H9 (cell line): Measurements from ENCODE around the gene MFSD6. TPM values are rescaled to one million over a fixed set of nuclear protein-coding genes. Genes with fewer than 3 reads are reported as not detected.

Source experiments
- DNase-seq: peaks from one replicate; pipeline ENCODE4 v3.0.0-alpha.2; 2017
- H2AFZ ChIP-seq: one replicate; pipeline ENCODE4 v1.6.1; 2013; ENCODE audit warnings: mild to moderate bottlenecking, low read length, control low read depth, moderate library complexity
- H2AK5ac ChIP-seq: 2 replicates; pipeline ENCODE4 v1.6.1; 2013; ENCODE audit warnings: low read length, control low read depth, mixed read lengths; ENCODE audit not compliant: insufficient read length
- H2BK120ac ChIP-seq: one replicate; pipeline ENCODE4 v1.6.1; 2013; ENCODE audit warnings: low read depth, mild to moderate bottlenecking, low read length, control low read depth, inconsistent platforms; ENCODE audit not compliant: poor library complexity, severe bottlenecking
- H2BK12ac ChIP-seq: 2 replicates; pipeline ENCODE4 v1.6.1; 2013; ENCODE audit warnings: low read length, control low read depth, mixed read lengths, low read depth; ENCODE audit not compliant: insufficient read length
- H2BK15ac ChIP-seq: 2 replicates; pipeline ENCODE4 v1.6.1; 2013; ENCODE audit warnings: low read depth, low read length, control low read depth
- H2BK20ac ChIP-seq: one replicate; pipeline ENCODE4 v1.6.1; 2013; ENCODE audit warnings: low read depth, mild to moderate bottlenecking, low read length, control low read depth, inconsistent platforms; ENCODE audit not compliant: poor library complexity, severe bottlenecking
- H2BK5ac ChIP-seq: 2 replicates; pipeline ENCODE4 v1.6.1; 2013; ENCODE audit warnings: low read length, control low read depth, mixed read lengths; ENCODE audit not compliant: insufficient read length
- H3K14ac ChIP-seq: 2 replicates; pipeline ENCODE4 v1.6.1; 2013; ENCODE audit warnings: low read length, control low read depth; ENCODE audit not compliant: insufficient read depth
- H3K18ac ChIP-seq: 2 replicates; pipeline ENCODE4 v1.6.1; 2013; ENCODE audit warnings: low read depth, mild to moderate bottlenecking, mixed read lengths, low read length, control low read depth; ENCODE audit not compliant: insufficient read length
- H3K23ac ChIP-seq: 2 replicates; pipeline ENCODE4 v1.6.1; 2013; ENCODE audit warnings: low read length, control low read depth, mixed read lengths, low read depth; ENCODE audit not compliant: insufficient read length
- H3K23me2 ChIP-seq: 2 replicates; pipeline ENCODE4 v1.6.1; 2013; ENCODE audit warnings: low read depth, mild to moderate bottlenecking, mixed read lengths, low read length, control low read depth; ENCODE audit not compliant: insufficient read length, poor library complexity, severe bottlenecking
- H3K27ac ChIP-seq: 2 replicates; pipeline ENCODE4 v1.5.1; 2013; ENCODE audit warnings: low read length, control low read depth, mixed read lengths, low read depth; ENCODE audit not compliant: insufficient read length
- H3K27me3 ChIP-seq: 2 replicates; pipeline ENCODE4 v1.6.1; 2013; ENCODE audit warnings: low read length, control low read depth, inconsistent platforms; ENCODE audit not compliant: insufficient read depth
- H3K4ac ChIP-seq: 2 replicates; pipeline ENCODE4 v1.6.1; 2013; ENCODE audit warnings: low read depth, mild to moderate bottlenecking, control low read depth, inconsistent platforms, low read length, moderate library complexity
- H3K4me1 ChIP-seq: 2 replicates; pipeline ENCODE4 v1.6.1; 2013; ENCODE audit warnings: low read length, control low read depth, inconsistent platforms; ENCODE audit not compliant: insufficient read depth
- H3K4me2 ChIP-seq: 2 replicates; pipeline ENCODE4 v1.6.1; 2013; ENCODE audit warnings: low read length, control low read depth, mixed read lengths; ENCODE audit not compliant: insufficient read length, insufficient read depth
- H3K56ac ChIP-seq: 2 replicates; pipeline ENCODE4 v1.6.1; 2013; ENCODE audit warnings: low read depth, mild to moderate bottlenecking, mixed read lengths, low read length, control low read depth; ENCODE audit not compliant: insufficient read length
- H3K79me1 ChIP-seq: 2 replicates; pipeline ENCODE4 v1.6.1; 2013; ENCODE audit warnings: low read depth, mild to moderate bottlenecking, moderate library complexity, low read length, control low read depth, inconsistent platforms; ENCODE audit not compliant: insufficient read depth, poor library complexity, severe bottlenecking
- H3K79me2 ChIP-seq: 2 replicates; pipeline ENCODE4 v1.6.1; 2013; ENCODE audit warnings: low read length, control low read depth, inconsistent platforms; ENCODE audit not compliant: insufficient read depth
- H3K9ac ChIP-seq: 2 replicates; pipeline ENCODE4 v1.6.1; 2013; ENCODE audit warnings: low read length, control low read depth, mixed read lengths; ENCODE audit not compliant: insufficient read length; ENCODE audit errors: extremely low read depth
- H3K9me3 ChIP-seq: one replicate; pipeline ENCODE4 v1.6.1; 2013; ENCODE audit warnings: low read depth, low read length, inconsistent platforms; ENCODE audit not compliant: control insufficient read depth
- H3T11ph ChIP-seq: one replicate; pipeline ENCODE4 v1.6.1; 2013; ENCODE audit warnings: mild to moderate bottlenecking, low read length, control low read depth, inconsistent platforms
- H4K20me1 ChIP-seq: one replicate; pipeline ENCODE4 v1.6.1; 2013; ENCODE audit not compliant: control insufficient read depth, insufficient read length, insufficient read depth
- H4K5ac ChIP-seq: 2 replicates; pipeline ENCODE4 v1.6.1; 2013; ENCODE audit warnings: low read depth, mild to moderate bottlenecking, mixed read lengths, low read length, control low read depth; ENCODE audit not compliant: insufficient read length
- H4K8ac ChIP-seq: replicated peaks from 2 replicates; pipeline ENCODE4 v1.6.1; 2013; ENCODE audit warnings: low read length, control low read depth, mixed read lengths, low read depth; ENCODE audit not compliant: insufficient read length
- H4K91ac ChIP-seq: 2 replicates; pipeline ENCODE4 v1.6.1; 2013; ENCODE audit warnings: low read depth, mild to moderate bottlenecking, moderate library complexity, mixed read lengths, low read length, control low read depth; ENCODE audit not compliant: insufficient read length
- H3K27ac Mint-ChIP-seq, 3 experiments: 2 replicates in 2 of 3; 3 replicates in 1 of 3; pipeline ENCODE4 v1.8.0; 2020 to 2021; ENCODE audit warnings: mixed read lengths in 3 of 3, mild to moderate bottlenecking in 1 of 3, moderate library complexity in 1 of 3
- H3K27me3 Mint-ChIP-seq: 2 replicates; pipeline ENCODE4 v1.8.0; 2021; ENCODE audit warnings: low read depth, mild to moderate bottlenecking, moderate library complexity, mixed read lengths
- H3K36me3 Mint-ChIP-seq, 3 experiments: 2 replicates in 2 of 3; 3 replicates in 1 of 3; pipeline ENCODE4 v1.8.0; 2020 to 2021; ENCODE audit warnings: low read depth in 3 of 3, mixed read lengths in 3 of 3; ENCODE audit not compliant: insufficient read depth in 1 of 3
- H3K4me1 Mint-ChIP-seq, 2 experiments: 2 replicates each; pipeline ENCODE4 v1.8.0; 2020; ENCODE audit warnings: mixed read lengths in 2 of 2
- H3K4me3 Mint-ChIP-seq, 2 experiments: 2 replicates in 1 of 2; 3 replicates in 1 of 2; pipeline ENCODE4 v1.8.0; 2020 to 2021; ENCODE audit warnings: mild to moderate bottlenecking in 2 of 2, mixed read lengths in 2 of 2, moderate library complexity in 1 of 2
- H3K9me3 Mint-ChIP-seq, 2 experiments: 2 replicates in 1 of 2; 3 replicates in 1 of 2; pipeline ENCODE4 v1.8.0; 2020; ENCODE audit warnings: mild to moderate bottlenecking in 2 of 2, mixed read lengths in 2 of 2, moderate library complexity in 1 of 2
- total RNA-seq: library from RNA; stranded (reverse); gene quantifications from 2 replicates; pipeline ENCODE4 v1.2.1, GENCODE V29; 2021
- TF ChIP-seq, protein P1 (sequence below): fragments of 200-600 bp; sonication (generic); conservative IDR thresholded peaks from 3 replicates; pipeline ENCODE4 v1.8.0; 2021; ENCODE audit warnings: antibody characterized with exemption, mild to moderate bottlenecking

MFSD6 gene
- total RNA-seq, 1 experiment from 2014 or later, result 4.0 TPM

DNA sequence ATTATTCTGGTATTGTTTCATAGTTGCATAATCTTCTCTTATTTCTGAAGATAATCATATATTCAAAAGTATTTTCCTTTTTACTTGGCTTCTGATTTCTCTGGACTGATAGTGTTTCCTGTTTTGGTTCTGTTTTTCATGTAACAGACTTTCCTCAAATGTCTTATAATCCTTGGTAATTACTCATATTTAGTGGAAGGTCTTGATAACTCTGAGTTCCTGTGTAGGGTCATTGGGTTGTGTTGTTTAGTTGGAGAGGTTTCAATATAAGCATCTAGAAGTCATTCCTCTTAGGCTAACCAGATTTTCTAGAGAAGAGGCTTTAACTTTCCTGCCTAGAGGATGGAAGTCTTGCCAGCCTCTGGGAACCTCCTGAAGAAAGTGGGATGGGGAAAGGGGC is 23.8 kb downstream of the MFSD6 start:
- Histone ChIP-seq H2BK5ac (no peak overlapping the region), H3K9ac (no peak overlapping the region), H4K20me1 (no peaks in the 10 kb centered on the region), H3K4me1 (no peaks in the 10 kb centered on the region), H3K23ac (no peak overlapping the region), H3K79me2 (no peaks in the 10 kb centered on the region), H3K18ac (no peak overlapping the region), H2AFZ (no peak overlapping the region), H3K27me3 (no peaks in the 10 kb centered on the region), H4K91ac (no peak overlapping the region), H3K9me3 (no peaks in the 10 kb centered on the region), H2BK20ac (no peak overlapping the region), H3K4ac (no peak overlapping the region), H2BK120ac (no peak overlapping the region), H3K56ac (no peak overlapping the region), H3K14ac (no peak overlapping the region), H3K4me2 (no peak overlapping the region), H3K27ac (no peak overlapping the region), H3T11ph (no peak overlapping the region), H4K5ac (no peak overlapping the region), H3K23me2 (no peaks in the 10 kb centered on the region), H3K79me1 (no peaks in the 10 kb centered on the region), H2AK5ac (no peak overlapping the region), H4K8ac (no peak overlapping the region), H2BK12ac (no peak overlapping the region), H2BK15ac (no peak overlapping the region)
- no peaks in the 10 kb centered on the region for H3K4me1 Mint-ChIP-seq
- TF ChIP-seq, protein P1, sequence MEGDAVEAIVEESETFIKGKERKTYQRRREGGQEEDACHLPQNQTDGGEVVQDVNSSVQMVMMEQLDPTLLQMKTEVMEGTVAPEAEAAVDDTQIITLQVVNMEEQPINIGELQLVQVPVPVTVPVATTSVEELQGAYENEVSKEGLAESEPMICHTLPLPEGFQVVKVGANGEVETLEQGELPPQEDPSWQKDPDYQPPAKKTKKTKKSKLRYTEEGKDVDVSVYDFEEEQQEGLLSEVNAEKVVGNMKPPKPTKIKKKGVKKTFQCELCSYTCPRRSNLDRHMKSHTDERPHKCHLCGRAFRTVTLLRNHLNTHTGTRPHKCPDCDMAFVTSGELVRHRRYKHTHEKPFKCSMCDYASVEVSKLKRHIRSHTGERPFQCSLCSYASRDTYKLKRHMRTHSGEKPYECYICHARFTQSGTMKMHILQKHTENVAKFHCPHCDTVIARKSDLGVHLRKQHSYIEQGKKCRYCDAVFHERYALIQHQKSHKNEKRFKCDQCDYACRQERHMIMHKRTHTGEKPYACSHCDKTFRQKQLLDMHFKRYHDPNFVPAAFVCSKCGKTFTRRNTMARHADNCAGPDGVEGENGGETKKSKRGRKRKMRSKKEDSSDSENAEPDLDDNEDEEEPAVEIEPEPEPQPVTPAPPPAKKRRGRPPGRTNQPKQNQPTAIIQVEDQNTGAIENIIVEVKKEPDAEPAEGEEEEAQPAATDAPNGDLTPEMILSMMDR, result no peak
- no peaks in the 10 kb centered on the region; the same call in 1 of the 2 replicates for H3K27me3 Mint-ChIP-seq
- DNase-seq, result no peak
- peaks cover 11 to 16% of the 10 kb centered on the region in 2 experiments; a peak in 4 of 5 replicates for H3K9me3 Mint-ChIP-seq
- H3K36me3 Mint-ChIP-seq, result peaks cover 1 to 8% (median 5%) of the 10 kb centered on the region in 3 experiments; a peak in 3 of 7 replicates
- H3K4me3 Mint-ChIP-seq, result no peak overlapping the region
- H3K27ac Mint-ChIP-seq, result no peak overlapping the region
